Left ventricle myocardium inferior (tissue), 1 donor: ENCODE results near the gene RBM25. TPM values are rescaled to one million over a fixed set of nuclear protein-coding genes. Genes with fewer than 3 reads are reported as not detected.
"Not testable (repeated sequence)": the region's sequence is repeated elsewhere in the genome, so short reads cannot be mapped to it uniquely, and the experiment has no call there.

Experiments used
- DNase-seq: peaks from one replicate; pipeline ENCODE4 v3.0.0-alpha.2; 2020
- H3K27ac ChIP-seq: fragments of 200-600 bp; replicated peaks from 2 replicates; pipeline ENCODE4 v1.8.0; 2021
- H3K27me3 ChIP-seq: fragments of 200-600 bp; 2 replicates; pipeline ENCODE4 v1.8.0; 2021; ENCODE audit warnings: low read depth
- H3K36me3 ChIP-seq: fragments of 200-600 bp; 2 replicates; pipeline ENCODE4 v1.8.0; 2021
- H3K4me1 ChIP-seq: fragments of 200-600 bp; 2 replicates; pipeline ENCODE4 v1.8.0; 2021
- H3K4me3 ChIP-seq: fragments of 200-600 bp; 2 replicates; pipeline ENCODE4 v1.8.0; 2021; ENCODE audit warnings: mild to moderate bottlenecking, moderate library complexity
- H3K9me3 ChIP-seq: fragments of 200-600 bp; replicated peaks from 2 replicates; pipeline ENCODE4 v1.8.0; 2021
- CTCF ChIP-seq: fragments of 200-600 bp; IDR thresholded peaks from 2 replicates; pipeline ENCODE4 v1.8.0; 2021; ENCODE audit warnings: antibody characterized with exemption, mild to moderate bottlenecking, borderline replicate concordance
- intact Hi-C: fragments of 100-400 bp; cut with micrococcal nuclease; formaldehyde crosslinking; loops from one replicate; pipeline ENCODE4 v1.11.0; 2022
- long read RNA-seq: library from polyadenylated mRNA; unstranded; transcript quantifications from one replicate; pipeline ENCODE4 v2.0.0, GENCODE V29; 2021
- total RNA-seq: library from RNA; stranded (reverse); fragmentation: NEBNext Ultra II Directional; extraction: Animal tissue kit (Norgen Biotek cat#: 25700); gene quantifications from one replicate; pipeline ENCODE4 v1.2.1, GENCODE V29; 2021
- donor health status: DM: no; HTN: yes; CAD: no; lungs with severe emphysema.

Gene RBM25
- 36.9 TPM for total RNA-seq
- long read RNA-seq, full-length matches to known transcripts: 9 of 15 reads
- long read RNA-seq, partial matches to known transcripts: 3 of 15 reads
- long read RNA-seq, other reads (novel, unspliced or antisense): 3 of 15 reads

- DNase-seq: peak; percentile 95
- H3K4me1 ChIP-seq: peaks cover 55% of the 10 kb centered on the region
- intact Hi-C loops: no loop called here
- no peaks in the 10 kb centered on the region for H3K27me3 ChIP-seq
- H3K36me3 ChIP-seq: no peaks in the 10 kb centered on the region
- H3K4me3 ChIP-seq: peak within 1 kb of the TSS; percentile 87
- no peaks in the 10 kb centered on the region for H3K9me3 ChIP-seq
- H3K27ac ChIP-seq: peak within 1 kb of the TSS; percentile 91
- no peak for TF ChIP-seq CTCF
Measured at GRCh38 chr14:73058224-73058921, at the start of gene RBM25. Gene RBM25 (plus strand): TSS chr14:73058534. CDS start chr14:73071642, 13,108 bp downstream.

GRCh38 chr14:73011189-73011588 lies 47.1 kb upstream of the RBM25 start:
- DNase-seq, H3K27me3 ChIP-seq, intact Hi-C loops, H3K9me3 ChIP-seq, H3K4me3 ChIP-seq, H3K36me3 ChIP-seq, H3K27ac ChIP-seq: not testable (repeated sequence)
- H3K4me1 ChIP-seq: peaks cover 26% of the 10 kb centered on the region

- intact Hi-C loops: no loop called here
- no peak for DNase-seq
- H3K27me3 ChIP-seq: no peaks in the 10 kb centered on the region
- peaks cover 17% of the 10 kb centered on the region for H3K4me1 ChIP-seq
- no peak overlapping the region for H3K4me3 ChIP-seq
- TF ChIP-seq CTCF: no peak
- peaks cover 16% of the 10 kb centered on the region for H3K36me3 ChIP-seq
- no peaks in the 10 kb centered on the region for H3K9me3 ChIP-seq
- H3K27ac ChIP-seq: no peak overlapping the region
Measured at GRCh38 chr14:73014105-73014504, 44.2 kb upstream of the RBM25 start.

- intact Hi-C loops, H3K9me3 ChIP-seq, H3K27ac ChIP-seq, H3K27me3 ChIP-seq, DNase-seq, H3K4me3 ChIP-seq: not testable (repeated sequence)
- peaks cover 15% of the 10 kb centered on the region for H3K4me1 ChIP-seq
- peaks cover 25% of the 10 kb centered on the region for H3K36me3 ChIP-seq
Measured at GRCh38 chr14:73015552-73015951, 42.8 kb upstream of the RBM25 start.

- H3K4me3 ChIP-seq, H3K27me3 ChIP-seq, intact Hi-C loops, H3K9me3 ChIP-seq, DNase-seq, H3K27ac ChIP-seq: not testable (repeated sequence)
- Histone ChIP-seq H3K4me1 (peaks cover 15% of the 10 kb centered on the region), H3K36me3 (peaks cover 29% of the 10 kb centered on the region)
Measured at GRCh38 chr14:73016011-73016410, 42.3 kb upstream of the RBM25 start.

- no peak for TF ChIP-seq CTCF
- Histone ChIP-seq H3K27me3 (no peaks in the 10 kb centered on the region), H3K9me3 (no peaks in the 10 kb centered on the region), H3K36me3 (peaks cover 49% of the 10 kb centered on the region), H3K27ac (no peak overlapping the region), H3K4me3 (peak overlapping the region; percentile 24), H3K4me1 (peaks cover 59% of the 10 kb centered on the region)
- DNase-seq: no peak
- intact Hi-C loops: no loop called here
Measured at GRCh38 chr14:73022051-73022450, 36.3 kb upstream of the RBM25 start.

GRCh38 chr14:73025544-73025943 lies 32.8 kb upstream of the RBM25 start:
- peak overlapping the region; percentile 85 for H3K27ac ChIP-seq

More at GRCh38 chr14:73025544-73025943, 32.8 kb upstream of the RBM25 start:
- Histone ChIP-seq H3K4me1 (peaks cover 54% of the 10 kb centered on the region), H3K9me3 (no peaks in the 10 kb centered on the region), H3K27me3 (no peaks in the 10 kb centered on the region), H3K4me3 (peak overlapping the region; percentile 77), H3K36me3 (peaks cover 24% of the 10 kb centered on the region)
- intact Hi-C loops: no loop called here
- no peak for DNase-seq
- no peak for TF ChIP-seq CTCF
